Stimulated activated CD8-positive, alpha-beta memory T cell treated with anti-CD3 and anti-CD28 coated beads, Interleukin-4, amount 100 ng/mL, for 24 hours (primary cell): ENCODE data around the gene ANKMY1.
"Not testable (repeated sequence)": the region's sequence is repeated elsewhere in the genome, so short reads cannot be mapped to it uniquely, and the experiment has no call there.

ENCODE experiments used
- DNase-seq: peaks from one replicate; pipeline ENCODE4 v3.0.0-alpha.2; 2020; ENCODE audit warnings: low read depth

Gene ANKMY1

GRCh38 chr2:240503375-240503774, 54.4 kb downstream of the ANKMY1 start:
- no peak for DNase-seq

GRCh38 chr2:240502430-240503121, 55.2 kb downstream of the ANKMY1 start:
- DNase-seq = no peak

DNA sequence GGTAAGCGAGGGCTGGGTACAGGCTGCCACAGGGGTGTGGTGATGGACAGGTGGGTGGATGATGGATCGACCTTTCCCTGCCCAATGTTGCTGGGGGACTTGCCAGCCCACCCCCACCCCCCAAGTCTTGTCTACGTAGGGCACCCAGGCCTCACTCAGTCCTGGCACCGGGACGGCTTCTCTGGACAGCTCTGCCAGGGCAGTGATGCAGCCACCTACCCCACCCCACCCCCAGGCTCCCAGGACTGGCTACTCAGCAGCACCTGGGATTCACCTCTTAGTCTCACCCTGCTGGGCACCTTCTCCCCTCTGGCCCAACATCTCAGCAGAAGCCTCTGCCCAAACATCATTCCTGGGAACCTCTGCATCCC, 55.7 kb downstream of the ANKMY1 start:
- no peak for DNase-seq

GRCh38 chr2:240501531-240501991, 56.2 kb downstream of the ANKMY1 start:
- no peak for DNase-seq

DNA sequence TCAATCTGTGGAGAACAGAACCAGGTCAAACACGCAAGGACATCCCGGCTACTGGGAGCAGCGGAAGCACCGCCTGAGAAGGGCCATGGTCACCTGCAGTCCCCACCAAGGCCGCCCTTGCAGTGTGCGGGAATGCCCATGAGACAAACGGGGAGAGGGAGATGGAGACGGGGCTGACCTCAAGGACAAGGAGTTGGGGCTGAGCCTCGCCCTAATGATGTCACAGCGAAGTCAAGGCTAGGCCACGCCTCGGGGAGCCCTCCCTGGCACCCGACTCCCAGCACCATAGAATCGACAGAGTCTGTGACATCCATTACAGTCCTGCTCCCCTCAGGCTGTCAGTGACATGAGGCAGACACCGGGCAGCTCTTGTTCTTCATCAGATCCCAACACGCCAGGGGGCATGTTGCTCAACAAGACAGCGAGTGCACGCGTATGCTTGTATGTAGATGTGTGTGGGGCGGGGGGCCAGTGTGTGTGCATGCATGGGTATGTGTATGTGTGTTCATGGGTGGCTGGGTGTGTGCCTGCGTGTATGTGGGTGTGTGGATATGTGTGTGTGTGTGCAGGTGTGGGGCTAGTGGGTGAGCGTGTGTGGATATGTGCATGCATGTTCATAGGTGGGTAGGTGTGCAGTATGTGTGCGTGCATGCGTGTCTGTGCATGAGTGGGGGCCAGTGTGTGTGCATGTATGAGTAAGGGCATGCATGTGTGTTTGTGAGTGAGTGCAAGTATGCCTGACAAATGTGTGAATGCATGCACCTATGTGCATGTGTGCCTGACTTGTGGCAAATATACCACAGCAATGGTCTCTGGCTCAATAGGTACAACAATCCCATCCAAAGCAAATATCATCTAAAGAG, 57.0 kb downstream of the ANKMY1 start:
- no peak for DNase-seq

GRCh38 chr2:240499309-240500301, 58.2 kb downstream of the ANKMY1 start:
- DNase-seq = no peak

DNA sequence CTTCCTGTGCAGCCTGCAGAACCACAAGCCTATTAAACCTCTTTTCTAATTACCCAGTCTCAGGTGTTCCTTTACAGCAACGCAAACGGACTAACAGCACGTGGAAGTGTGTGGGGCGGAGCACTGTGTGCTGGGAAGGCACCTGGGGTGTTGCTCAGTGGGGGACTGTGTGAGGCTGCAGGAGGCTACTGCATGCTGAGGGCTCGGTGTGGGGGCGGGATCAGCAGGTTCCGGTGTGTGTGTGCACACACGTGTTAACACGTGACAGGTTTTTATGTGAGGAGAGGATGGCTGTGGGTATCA, 58.9 kb downstream of the ANKMY1 start:
- DNase-seq = no peak

DNA sequence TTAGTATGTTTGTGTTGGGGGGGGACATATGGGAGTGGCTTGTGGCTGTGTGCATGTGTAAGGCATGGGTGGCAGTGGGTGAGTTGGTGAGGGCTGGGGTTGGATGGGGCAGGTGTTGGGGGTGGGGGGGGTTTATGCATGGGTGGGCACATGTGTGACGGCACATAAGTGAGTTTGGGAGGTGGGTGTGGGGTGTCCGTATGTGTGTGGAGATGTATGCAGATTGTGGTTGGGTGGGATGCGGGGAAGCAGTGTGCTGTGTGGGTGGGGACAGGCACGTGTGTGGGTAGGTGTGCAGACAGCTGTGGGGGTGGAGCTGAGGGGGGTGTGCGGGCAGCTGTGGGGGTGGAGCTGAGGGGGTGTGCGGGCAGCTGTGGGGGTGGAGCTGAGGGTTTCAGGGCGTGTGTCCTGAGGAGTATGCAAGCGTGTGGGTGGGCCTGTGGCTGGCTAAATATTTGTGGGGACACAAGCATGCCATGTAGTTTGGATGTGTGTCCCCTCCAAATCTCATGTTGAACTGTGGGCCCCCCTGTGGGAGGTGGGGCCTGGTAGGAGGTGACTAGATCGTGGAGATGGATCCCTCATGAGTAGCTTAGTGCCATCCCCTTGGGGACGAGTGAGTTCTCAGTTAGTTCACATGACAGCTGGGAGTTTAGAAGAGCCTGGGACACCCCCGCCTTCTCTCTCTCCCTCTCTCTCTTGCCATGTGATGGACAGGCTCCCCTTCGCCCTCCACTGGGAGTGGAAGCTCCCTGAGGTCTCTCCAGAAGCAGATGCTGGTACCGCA, 59.4 kb downstream of the ANKMY1 start:
- DNase-seq = no peak

DNA sequence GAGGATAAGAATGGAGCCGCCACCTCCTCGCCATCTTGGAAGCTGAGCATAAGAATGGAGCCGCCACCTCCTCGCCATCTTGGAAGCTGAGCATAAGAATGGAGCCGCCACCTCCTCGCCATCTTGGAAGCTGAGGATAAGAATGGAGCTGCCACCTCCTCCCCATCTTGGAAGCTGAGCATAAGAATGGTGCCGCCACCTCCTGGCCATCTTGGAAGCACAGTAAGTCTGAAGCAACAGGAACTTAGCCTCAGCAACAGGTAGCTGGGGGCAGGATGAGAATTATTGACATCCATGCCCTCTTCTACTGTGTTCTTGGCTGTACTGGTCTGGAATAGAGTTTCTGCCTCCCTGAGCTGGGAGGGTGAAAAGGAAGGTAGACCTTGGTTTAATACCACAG, 60.7 kb downstream of the ANKMY1 start:
- not testable (repeated sequence) for DNase-seq

DNA sequence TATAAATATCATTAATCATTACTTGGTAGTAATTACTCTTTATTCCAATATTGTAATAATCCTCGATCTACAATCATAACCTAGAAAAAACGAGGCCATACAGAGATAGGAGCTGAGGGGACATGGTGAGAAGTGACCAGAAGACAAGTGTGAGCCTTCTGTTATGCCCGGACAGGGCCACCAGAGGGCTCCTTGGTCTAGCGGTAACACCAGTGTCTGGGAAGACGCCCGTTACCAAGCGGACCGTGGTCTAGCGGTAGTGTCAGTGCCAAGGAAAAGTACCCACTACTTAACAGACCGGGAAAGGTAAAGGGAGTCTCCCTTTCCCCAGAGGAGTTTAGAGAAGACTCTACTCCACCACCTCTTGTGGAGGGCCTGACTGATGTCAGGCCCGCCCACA, 62.8 kb downstream of the ANKMY1 start:
- not testable (repeated sequence) for DNase-seq

- no peak for DNase-seq
Observed at GRCh38 chr2:240494194-240494793, 63.5 kb downstream of the ANKMY1 start.

GRCh38 chr2:240491483-240491882, 66.3 kb downstream of the ANKMY1 start:
- DNase-seq = no peak

DNA sequence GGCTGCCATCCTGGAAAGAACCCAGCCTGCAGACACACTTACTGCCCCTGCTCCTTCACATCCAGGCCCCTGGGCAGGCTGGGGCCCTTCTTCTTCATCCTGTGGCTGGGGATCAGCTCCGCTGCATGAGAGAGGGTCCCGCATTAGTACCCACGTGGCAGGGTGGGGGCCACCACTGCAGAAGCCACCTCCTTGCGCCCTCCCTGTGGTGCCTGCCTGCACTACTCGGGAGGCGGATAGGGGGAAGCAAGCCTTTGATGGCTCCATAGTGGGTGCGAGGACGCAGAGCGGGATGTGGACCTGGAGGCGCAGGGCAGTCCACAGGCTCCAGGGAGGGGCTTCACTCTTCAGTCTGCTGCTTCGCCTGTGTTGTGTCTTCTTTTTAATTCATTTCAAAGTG, 75.6 kb downstream of the ANKMY1 start:
- DNase-seq = no peak

GRCh38 chr2:240481720-240482119, 76.1 kb downstream of the ANKMY1 start:
- no peak for DNase-seq

GRCh38 chr2:240480834-240481623, 76.8 kb downstream of the ANKMY1 start:
- DNase-seq = no peak

- DNase-seq = no peak
Observed at GRCh38 chr2:240479111-240479501, 78.7 kb downstream of the ANKMY1 start.

DNA sequence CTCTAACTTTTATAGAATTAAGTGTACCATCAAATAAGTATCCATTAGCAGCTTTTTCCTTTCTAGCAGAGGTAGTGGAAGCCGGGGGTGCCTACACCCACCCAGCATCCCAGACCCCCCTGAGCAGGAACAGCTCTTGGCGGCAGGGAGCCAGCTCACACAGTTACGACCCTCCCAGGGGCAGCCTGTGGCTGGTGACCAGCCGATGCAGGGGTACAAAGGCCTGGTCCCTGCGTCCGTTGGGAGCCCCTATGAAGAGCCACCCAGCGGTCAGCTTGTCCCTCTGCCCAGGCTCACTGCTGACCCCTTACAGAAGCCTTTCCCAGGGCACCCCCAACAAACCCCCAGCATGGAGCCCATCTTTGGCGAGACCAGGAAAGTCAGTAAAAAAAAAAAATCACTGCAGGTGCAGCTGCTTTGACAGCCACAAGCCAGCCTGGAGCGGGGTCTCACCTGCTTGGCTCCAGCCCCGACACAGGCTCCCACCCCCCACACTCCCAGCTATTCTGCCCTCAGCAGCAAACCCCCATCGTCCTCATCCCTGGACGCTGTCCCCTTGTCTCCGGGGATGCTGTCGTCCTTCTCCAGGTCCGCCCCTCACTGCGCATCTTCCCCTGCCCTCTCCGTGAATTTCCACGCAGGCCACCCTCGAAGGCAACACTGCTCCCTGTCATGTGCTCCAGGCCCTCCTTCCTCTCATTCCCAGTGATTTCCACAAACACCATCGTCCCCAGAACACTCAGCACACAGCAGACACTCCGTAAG, 79.3 kb downstream of the ANKMY1 start:
- no peak for DNase-seq

DNA sequence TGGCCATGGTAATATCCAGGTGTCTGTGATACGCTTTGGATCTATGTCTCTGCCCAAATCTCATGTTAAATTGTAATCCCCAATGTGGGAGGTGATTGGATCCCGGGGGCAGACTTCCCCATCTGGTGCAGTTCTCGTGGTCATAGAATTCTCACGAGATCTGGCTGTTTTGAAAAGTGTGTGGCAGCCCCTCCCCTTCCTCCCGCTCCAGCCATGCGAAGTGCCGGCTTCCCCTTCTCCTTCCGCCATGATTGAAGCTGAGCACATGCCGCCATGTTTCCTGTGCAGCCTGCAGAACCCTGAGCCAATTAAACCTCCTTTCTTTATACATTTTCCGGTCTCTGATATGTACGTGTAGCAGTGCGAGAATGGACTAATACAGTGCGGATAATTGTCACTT, 79.9 kb downstream of the ANKMY1 start:
- DNase-seq = no peak

- no peak for DNase-seq
Observed at GRCh38 chr2:240473211-240473610, 84.6 kb downstream of the ANKMY1 start.
